ENCODE results near the gene WNT3.
"Not testable (repeated sequence)": the region's sequence is repeated elsewhere in the genome, so short reads cannot be mapped to it uniquely, and the experiment has no call there.

WNT3 gene

DNA sequence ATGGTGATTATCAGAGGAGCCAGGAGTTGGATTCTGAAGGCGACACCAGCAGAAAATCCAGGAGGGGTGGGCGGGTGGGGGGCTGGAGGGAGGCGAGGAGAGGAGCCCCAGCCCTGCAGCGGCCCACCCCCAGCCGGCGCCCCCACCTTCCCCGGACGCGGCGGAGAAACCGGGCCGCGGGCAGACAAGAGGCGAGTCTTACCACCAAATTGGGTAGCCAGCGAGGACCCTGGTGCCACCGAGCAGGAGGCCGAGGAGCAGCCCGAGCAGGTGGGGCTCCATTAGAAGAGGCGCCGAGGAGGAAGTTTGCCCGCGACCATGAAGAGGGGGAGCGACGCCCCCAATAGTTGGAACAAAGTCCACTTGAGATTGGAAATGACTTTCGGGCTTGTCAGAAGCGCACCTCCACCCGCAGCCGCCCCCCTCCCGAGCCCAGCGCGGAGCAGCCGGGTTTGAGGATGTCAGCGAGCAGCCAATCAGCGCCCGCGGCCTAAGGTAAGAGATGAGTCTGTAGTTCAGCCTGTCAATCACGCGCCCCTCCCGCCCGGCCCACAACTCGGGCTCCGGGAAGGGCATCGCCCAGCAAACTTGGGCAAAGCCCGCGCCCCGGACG is at the start of gene WNT3:
TSS of gene WNT3 (minus strand) at position 377 of the 613 bp plus-strand sequence. CDS start at position 282, 95 bp downstream.
- DNase-seq, result peak in 1 of 2 experiments; percentile 17

- no peak for DNase-seq
These were observed 48.3 kb upstream of the WNT3 start for GRCh38 chr17:46866747-46867146.

DNA sequence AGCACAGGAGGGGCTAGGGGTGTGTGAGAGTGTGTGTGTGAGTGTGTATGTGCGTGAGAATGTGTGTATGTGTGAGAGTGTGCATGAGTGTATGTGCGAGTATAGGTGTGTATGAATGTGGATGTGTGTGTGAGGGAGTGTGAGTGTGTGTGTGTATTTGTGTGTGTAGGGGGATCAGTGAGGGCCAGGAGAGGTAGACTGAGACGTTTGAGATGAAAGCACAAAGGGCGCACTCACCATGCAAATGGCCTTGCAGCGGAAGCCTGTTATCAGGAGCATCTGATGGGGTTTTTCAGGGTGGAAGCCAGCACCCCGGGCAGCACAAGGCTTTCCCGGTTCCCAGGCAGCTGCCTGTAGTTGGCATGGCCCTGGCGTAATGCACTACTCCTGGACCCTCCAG is 47.8 kb upstream of the WNT3 start:
- DNase-seq, result no peak

DNA sequence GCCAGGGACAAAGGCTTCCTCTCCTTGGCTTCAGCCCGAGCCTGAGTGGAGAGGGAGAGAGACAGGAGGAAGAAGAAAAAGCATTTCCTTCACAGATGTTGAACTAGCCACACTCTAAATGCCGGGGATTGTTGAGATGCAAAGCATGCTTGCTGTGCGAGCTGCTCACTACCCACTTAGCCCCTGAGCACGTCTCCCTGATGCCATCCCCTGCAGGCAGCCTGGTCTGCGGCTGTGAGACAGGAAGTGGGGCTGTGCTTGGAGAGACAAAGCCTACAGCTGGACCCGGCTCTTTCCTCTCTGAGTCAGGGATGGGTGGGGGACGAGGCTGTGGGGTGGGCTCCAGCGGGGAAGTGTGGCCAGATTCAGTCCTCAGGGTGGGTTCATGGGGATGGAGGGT is 46.6 kb upstream of the WNT3 start:
- no peak for DNase-seq

DNA sequence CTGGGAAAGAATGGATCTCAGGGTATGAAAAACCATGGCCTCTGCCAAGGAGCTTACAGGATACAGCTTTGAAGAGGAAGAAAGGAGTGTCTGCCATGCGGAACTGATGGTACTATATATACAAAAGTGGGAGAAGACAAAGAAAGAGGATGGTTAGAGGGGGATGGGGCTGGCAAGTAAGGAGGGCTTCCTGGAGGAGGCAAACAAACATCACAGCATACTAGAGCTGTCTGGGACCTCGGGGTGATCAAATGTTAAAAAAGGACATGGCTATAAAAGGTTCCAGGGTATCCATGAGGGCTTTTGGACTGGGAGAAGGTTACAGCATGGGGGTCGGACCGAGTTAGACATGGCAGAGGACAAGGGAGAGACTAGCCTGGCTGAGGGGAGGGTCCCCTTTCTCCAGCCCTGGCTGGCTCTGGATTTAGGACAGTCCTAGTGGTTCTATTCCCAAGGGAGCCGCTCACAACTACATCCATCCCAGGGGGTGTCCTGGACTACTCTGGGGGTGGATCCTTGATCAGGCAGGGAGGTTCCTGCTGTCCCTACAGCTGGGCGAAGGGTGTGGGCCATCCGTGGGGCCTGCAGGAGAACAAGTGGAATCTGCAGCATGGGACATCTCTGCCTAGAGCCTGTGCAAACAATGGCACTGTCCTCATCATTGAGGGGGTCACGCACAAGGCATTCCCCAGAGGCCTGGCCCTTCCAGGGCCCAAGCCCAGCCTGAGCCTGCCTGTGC is 45.1 kb upstream of the WNT3 start:
- no peak for DNase-seq

DNA sequence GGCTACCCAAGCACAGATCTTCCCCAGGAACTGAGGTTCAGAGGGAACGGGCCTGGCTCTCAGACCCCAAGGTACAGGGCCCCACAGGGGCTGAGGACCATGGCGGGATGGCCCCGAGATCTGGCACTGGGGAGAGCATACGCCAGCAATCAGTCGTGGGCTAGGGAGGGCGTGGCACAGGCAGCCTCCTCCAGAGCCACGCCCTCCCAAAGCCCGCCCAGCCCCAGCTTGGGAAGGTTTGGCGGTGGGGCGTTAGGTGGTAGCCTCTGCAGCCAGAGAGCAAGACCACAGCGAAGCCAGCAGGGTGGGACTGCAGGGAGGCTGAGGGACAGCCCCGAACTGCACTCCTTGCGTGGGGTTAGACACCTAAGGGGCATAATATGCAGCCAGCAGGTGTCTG is 44.5 kb upstream of the WNT3 start:
- no peak for DNase-seq

- no peak for DNase-seq
These were observed 41.5 kb upstream of the WNT3 start for GRCh38 chr17:46859996-46860395.

GRCh38 chr17:46857600-46857999 is 39.1 kb upstream of the WNT3 start:
- no peak for DNase-seq

DNA sequence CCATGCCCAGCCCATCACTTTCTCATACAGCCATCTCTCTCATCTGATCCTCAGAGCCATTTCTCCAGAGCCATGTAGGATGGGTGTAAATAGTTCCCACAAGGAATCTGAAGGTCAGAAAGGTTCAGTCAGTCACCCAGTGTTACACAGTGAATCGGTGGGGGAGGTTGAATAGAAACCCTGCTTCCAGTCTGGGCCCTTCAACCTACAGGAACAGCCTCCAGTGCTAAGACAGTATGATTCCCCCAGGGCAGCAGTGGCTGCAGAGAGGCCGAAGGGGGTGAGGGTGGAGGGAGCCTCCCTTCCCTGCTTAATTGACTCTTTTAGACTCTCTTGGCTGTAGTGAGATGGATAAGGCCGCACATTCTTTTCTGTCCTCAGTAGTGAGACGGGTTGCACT is 36.5 kb upstream of the WNT3 start:
- no peak for DNase-seq

GRCh38 chr17:46854515-46854914 is 36.0 kb upstream of the WNT3 start:
- DNase-seq, result no peak

DNA sequence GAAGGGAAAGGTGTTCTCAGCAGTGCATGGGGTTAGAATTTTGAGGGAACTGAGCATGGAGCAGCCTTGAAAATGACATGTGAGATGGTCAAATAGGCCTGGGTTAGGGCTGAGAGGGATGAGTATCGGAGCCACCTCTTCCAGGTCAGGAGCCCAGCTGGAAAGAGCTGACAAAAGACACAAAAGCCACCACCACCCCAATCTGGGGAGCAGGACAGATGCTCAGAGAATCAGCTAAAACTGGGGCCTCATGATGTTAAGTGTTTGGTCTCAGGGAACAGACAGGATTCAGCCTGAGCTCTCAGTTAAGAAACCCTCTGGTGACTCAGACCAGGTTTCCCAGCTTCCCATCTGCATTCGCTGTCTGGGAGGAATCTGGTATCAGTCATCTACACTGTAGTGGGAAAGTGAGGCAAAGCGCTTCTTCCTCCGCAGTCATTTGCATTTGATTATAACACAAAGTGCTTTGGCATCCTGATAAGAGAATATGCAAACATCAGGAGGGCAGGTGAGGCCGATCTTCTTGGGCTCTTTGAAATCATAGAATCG is 35.5 kb upstream of the WNT3 start:
- no peak for DNase-seq

DNA sequence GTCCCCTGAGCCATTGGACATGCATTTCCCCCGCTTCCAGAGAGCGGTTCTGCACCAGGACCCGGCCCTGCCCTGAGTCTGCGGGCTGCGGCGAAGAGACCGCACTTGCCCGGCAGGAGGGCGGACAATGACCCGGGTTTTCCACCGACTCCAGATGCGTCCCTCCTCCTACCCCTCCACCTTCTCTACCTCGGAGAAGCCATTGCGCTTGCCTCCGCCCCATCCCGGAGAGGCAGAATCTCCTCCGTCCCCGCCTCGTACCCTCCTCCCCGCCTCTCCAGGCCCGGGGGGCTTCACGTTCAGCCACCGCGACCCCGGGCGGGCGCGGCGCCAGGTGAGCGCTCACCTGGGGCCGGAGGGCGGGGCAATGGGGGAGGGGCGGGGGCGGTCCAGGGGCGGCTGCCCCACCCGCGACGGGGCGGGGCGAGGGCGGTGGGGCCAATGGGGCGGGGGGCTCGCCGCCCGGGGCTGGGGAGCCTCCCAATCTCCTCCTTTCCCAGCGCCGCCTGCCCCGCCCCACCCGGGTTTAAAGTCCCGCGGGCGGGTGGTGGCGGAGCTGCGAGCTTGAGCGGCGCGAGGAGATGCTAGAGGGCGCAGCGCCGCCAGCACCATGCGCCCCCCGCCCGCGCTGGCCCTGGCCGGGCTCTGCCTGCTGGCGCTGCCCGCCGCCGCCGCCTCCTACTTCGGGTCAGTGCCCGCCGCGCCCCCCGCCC is 32.7 kb upstream of the WNT3 start, which contains the start of gene WNT9B:
TSS of gene WNT9B (plus strand) at position 555 of the 713 bp plus-strand sequence. CDS start at position 611, 56 bp downstream.
- DNase-seq, result peak in 1 of 2 experiments; percentile 27

DNA sequence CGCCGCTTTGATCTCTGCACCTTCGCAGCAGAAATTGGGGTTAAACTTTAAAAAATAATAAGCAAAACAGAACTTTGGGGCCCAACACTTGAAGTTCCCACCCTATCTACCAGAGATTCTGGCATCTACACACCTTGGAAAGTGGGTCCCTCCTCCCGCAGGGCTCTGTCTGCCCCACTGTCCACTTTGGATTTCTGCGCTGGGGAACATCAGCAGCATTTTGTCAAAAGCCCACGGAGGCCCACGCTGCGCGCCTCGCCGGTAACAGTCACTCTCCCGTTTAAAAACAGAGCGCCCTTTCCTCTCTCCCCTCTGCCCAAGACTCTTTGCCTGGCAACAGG is 32.2 kb upstream of the WNT3 start:
- DNase-seq, result no peak

GRCh38 chr17:46848534-46848933 is 30.0 kb upstream of the WNT3 start:
- DNase-seq, result no peak

- DNase-seq, result no peak
These were observed 29.0 kb upstream of the WNT3 start for GRCh38 chr17:46847204-46848191.

DNA sequence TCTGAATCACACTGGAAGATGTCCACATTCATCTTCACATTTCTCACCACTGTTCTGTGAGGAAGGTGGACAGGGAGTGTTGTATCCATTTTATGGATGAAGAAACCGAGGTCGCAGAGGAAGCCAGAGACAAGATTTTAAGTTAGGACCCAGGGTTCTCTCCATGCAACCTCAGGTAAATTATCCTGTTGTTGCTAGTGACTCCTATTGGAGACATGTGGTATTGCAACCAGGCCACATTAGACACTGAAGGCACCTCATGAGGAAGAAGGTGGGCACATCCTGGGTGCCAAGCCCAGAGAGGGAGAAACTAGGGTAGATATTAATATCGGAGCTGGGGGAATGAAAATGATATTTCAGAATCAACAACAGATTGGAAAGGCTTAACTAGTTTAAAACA is 24.3 kb upstream of the WNT3 start:
- DNase-seq, result no peak

- DNase-seq, result peak in 1 of 2 experiments; percentile 14
These were observed 23.3 kb upstream of the WNT3 start for GRCh38 chr17:46841561-46842379.

- DNase-seq, result not testable (repeated sequence)
These were observed 22.1 kb upstream of the WNT3 start for GRCh38 chr17:46840596-46840995.

GRCh38 chr17:46839211-46839610 is 20.7 kb upstream of the WNT3 start:
- DNase-seq, result no peak

- no peak for DNase-seq
These were observed 19.0 kb upstream of the WNT3 start for GRCh38 chr17:46837521-46837920.

DNA sequence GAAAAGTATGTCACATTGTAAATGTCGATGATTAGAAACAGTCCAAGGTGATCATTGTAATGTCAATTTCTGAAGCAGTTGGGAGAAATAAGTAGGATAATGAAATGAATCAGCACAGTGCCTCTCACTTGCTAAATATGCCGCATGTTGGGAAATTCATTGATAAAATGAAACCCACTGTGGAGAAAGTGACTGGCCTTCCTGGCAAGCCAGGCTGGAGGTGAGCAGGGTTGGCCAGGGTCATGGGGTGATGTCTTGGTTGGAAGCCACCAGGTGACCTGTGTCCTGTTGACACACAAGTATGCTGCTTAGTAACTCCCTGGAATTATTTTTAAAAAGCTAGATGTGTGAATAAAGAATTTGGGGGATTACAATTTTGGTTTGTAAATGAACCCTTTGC is 18.0 kb upstream of the WNT3 start:
- DNase-seq, result no peak

DNA sequence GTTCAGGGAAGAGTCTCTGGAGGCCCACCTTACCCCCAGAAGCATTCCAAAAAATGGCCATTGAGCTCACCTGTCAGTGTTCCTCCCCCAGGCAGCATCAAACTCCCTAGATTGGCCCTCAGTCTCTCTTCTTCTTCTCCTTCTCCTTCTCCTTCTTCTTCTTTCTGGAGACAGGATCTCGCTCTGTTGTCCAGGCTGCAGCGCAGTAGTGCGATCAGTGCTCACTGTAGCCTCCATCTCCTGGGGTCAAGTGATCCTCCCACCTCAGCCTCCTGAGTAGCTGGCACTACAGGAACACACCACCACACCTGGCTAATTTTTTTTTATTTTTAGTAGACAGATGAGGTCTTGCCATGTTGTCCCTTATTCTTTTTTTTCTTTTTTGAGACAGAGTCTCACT is 16.4 kb upstream of the WNT3 start:
- DNase-seq, result no peak

All from NCI-H446 (cell line).